NCI-H146 treated with DMSO at 0.1 percent for 48 hours (cell line): ENCODE results near the gene NELFB.
"Not testable (repeated sequence)": the region's sequence is repeated elsewhere in the genome, so short reads cannot be mapped to it uniquely, and the experiment has no call there.

ENCODE experiments used
- DNase-seq: peaks from one replicate; lab custom pipeline; 2025; ENCODE audit not compliant: unreplicated experiment; lab: John Stamatoyannopoulos, UW

The NELFB gene

GRCh38 chr9:137234758-137235423 lies 20.2 kb upstream of the NELFB start:
- no peak for DNase-seq

DNA sequence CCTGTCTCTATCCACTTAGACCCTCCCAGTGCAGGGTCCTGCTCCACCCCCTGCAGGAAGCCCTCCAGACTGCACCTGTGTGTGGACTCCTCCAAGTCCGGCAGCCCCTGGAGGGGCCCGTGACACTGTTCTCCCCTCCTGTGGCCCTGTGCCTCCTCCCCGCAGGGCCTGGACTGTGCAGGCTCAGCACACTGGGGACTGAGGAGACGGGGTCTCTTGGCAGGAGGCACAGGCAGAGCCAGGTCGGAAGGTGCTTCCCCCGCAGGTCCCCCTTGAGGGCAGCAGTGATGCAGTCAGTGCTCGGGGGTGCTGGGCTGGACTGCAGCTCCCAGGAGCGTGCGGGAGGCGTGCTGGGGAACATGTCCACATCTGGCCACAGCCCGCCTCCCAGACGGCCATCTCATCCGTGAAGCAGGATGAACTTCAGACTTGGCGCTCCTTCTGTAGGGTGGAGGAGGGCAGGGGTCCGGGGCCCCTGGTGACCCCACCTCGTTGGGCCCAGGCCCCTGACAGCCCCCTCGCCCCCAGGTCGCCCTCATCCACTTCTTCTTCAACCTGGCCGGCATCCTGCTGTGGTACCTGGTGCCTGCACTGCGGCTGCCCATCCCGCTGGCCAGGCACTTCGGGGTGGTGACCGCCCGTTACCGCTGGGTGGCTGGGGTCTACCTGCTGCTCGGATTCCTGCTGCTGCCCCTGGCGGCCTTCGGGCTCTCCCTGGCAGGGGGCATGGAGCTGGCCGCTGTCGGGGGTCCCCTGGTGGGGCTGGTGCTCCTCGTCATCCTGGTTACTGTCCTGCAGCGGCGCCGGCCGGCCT lies 19.5 kb upstream of the NELFB start:
- DNase-seq = no peak

DNA sequence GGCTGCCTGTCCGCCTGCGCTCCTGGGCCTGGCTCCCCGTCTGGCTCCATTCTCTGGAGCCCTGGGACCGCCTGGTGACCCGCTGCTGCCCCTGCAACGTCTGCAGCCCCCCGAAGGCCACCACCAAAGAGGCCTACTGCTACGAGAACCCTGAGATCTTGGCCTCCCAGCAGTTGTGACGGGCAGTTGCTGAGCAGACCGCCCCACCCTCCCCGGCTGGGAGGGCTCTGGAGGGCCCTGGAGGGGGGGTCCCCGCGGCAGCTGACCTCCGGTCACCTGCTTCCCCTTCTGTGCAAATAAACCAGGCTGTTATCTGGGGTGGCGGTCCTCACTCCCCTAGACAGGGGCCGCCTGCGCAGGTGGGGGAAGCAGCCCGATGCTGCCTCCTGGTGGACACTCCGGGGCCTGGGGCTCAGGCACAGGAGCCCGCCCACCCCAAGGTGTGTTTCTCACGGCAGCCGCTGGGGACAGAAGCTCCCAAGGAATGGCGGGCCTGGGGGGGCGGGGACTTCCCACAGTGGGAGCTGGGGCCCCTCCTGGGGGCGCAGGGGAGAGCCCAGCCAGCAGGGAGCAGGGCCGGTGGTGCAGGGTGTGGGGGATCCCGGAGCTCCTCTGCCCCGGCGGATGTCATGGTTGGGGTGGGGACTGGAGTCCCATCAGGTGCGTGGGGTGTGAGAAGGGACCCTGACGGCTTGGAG lies 18.7 kb upstream of the NELFB start:
- DNase-seq = peak; percentile 57

GRCh38 chr9:137236936-137237421 lies 18.1 kb upstream of the NELFB start:
- no peak for DNase-seq

DNA sequence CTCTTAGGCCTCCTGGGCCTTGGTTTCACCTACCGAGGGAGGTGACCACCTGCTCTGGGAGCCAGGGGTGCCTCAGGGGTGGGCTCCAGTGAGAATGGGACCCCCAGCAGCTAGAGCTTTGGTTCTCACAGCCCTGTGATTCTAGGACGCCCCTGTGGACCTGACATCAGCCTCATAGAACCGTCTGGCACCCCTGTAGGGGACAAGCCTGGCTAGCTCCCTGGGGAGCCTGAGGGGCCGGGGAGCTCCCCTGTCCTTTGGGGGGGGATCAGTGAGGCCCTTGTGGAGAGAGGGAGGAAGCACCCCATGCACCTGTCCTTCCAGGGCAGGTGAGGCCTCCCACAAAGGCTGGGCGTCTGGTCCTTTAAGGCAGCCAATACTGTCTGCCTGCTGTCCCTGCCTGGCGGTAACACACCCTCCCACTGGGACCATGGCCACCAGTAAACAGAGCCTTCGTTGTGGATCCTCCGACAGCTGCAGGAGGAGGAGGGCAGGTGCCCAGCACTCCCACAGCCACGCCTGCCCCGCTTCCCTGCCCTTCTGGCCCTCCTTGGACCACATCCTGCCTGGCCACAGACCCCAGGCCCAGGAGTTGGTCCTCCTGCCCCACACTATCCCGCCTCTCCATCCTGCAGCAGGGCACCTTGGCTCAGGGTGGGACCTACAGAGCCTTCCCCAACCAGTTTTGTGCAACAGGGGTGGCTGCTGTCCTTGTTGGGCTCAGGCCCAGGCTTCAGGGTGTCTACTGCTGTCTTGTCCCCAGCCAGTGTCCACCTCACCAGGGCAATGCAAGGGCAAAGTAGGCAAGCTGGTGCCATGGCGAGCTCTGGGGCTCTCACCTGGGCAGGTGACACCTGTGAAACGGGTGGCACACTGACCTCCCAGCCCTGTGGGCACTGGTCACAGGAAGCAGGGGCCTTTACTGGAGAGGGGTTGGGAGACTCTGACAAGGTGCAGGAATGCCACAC lies 17.1 kb upstream of the NELFB start:
- DNase-seq = peak; percentile 45

- DNase-seq = not testable (repeated sequence)
These were observed 15.5 kb upstream of the NELFB start for GRCh38 chr9:137239541-137240200.

DNA sequence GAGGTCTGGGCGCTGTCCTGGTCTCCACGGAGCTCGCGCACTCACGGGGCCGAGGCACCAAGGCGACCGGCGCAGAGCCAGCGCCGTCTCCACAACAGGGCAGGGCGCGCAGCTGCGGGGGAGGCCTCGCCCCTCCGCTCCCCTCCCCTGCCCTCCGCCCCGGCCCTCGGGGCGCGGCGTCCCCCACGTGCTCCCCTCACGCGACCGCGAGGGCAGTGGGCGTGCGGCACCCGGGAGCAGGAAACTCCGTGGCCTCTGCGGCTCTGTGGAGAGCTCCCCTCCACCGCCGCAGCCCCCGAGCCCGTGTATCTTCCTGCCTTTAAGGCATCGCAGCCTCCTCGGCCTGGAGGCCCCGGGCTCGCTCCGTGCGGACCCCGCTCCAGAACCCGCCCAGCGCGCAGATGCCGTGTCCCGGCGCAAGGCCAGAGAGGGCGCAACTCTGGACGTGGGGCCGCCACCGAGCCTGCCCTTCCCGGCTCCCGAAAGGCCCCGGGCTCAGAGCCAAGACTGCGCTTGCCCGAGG lies 14.7 kb upstream of the NELFB start:
- no peak for DNase-seq

DNA sequence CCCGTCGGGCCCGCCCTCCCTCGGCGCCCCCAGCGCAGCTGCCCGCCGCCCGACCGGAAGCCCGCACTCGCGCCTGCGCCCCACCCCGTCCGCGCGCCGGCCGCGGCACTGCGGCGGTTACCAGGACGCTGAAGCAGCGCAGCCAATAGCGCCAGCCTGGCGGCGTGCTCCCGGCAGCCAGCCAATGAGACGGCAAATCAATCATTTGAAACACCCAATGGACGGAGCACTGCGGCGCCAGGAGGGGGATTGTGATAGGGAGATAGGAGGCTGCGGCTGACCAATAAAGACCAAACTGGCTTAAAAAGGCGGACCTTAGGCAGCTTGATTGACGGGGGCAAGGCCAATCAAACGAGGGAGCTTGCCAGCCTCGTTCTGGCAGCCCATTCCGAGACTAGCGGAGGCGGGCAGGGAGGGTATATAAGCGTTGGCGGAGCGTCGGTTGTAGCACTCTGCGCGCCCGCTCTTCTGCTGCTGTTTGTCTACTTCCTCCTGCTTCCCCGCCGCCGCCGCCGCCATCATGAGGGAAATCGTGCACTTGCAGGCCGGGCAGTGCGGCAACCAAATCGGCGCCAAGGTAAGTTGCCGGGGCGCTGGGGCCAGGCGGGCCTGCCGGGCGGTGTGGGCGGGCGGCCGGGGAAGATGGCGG lies 14.2 kb upstream of the NELFB start, which contains the start of gene TUBB4B:
Gene TUBB4B, plus strand, starts transcription at position 447 of the 649 bp plus-strand sequence. Its CDS starts 74 bp downstream, at position 521.
- DNase-seq = peak; percentile 97

- DNase-seq = no peak
These were observed 13.4 kb upstream of the NELFB start for GRCh38 chr9:137241490-137242268.

DNA sequence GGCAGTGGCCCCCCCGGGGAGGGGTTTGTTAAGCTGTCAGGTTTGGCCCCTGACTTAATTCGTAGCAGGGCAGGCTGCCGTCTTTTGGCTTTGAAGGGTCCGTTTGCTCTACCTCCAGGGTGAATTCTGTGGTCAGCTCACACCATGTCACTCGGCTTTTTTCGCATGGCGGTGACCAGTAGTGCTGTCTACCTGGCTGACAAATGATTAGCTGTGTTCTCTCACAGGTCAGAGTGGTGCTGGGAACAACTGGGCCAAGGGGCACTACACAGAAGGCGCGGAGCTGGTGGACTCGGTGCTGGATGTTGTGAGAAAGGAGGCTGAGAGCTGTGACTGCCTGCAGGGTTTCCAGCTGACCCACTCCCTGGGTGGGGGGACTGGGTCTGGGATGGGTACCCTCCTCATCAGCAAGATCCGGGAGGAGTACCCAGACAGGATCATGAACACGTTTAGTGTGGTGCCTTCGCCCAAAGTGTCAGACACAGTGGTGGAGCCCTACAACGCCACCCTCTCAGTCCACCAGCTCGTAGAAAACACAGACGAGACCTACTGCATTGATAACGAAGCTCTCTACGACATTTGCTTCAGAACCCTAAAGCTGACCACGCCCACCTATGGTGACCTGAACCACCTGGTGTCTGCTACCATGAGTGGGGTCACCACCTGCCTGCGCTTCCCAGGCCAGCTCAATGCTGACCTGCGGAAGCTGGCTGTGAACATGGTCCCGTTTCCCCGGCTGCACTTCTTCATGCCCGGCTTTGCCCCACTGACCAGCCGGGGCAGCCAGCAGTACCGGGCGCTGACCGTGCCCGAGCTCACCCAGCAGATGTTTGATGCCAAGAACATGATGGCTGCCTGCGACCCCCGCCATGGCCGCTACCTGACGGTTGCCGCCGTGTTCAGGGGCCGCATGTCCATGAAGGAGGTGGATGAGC lies 12.6 kb upstream of the NELFB start:
- no peak for DNase-seq

DNA sequence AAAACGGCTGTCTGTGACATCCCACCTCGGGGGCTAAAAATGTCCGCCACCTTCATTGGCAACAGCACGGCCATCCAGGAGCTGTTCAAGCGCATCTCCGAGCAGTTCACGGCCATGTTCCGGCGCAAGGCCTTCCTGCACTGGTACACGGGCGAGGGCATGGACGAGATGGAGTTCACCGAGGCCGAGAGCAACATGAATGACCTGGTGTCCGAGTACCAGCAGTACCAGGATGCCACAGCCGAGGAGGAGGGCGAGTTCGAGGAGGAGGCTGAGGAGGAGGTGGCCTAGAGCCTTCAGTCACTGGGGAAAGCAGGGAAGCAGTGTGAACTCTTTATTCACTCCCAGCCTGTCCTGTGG lies 11.9 kb upstream of the NELFB start:
- DNase-seq = not testable (repeated sequence)

DNA sequence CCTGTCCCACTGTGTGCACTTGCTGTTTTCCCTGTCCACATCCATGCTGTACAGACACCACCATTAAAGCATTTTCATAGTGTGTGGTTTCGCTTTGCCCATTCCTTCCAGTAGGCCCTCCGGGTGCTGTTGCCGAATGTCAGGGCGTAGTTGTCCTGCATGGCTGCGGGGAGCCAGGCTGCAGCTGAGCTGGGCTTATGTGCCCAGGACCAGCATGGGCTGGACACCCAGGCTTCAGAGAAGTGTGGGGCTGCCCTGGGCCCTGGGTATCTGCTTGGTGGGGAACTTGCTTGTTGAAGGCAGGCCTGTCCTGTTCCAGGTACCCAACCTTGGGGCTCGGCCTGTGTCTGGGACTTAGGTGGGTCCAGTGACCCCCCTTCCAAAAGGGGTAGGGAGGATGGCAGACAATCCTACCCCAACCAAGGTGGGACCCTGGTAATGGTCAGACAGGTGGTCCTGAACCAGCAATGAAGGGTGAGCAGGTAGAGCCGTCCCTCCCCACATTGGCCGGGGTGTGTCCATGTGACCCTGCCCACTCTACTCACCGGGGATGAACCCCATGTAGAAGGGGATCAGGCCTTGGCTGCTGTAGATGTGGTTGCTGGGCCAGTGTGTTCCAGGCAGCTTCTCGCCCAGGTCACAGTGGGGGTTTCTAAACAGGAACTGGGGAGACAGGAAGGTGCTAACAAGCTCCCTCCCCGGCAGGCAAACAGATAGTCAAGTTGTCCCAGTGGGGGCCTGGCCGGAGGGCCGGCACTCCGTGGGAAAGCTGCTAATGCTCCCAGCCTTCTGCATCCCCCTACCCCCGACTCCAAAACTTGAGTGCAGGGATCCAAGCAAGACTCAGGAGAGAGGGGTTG lies 11.3 kb upstream of the NELFB start:
- DNase-seq = no peak

DNA sequence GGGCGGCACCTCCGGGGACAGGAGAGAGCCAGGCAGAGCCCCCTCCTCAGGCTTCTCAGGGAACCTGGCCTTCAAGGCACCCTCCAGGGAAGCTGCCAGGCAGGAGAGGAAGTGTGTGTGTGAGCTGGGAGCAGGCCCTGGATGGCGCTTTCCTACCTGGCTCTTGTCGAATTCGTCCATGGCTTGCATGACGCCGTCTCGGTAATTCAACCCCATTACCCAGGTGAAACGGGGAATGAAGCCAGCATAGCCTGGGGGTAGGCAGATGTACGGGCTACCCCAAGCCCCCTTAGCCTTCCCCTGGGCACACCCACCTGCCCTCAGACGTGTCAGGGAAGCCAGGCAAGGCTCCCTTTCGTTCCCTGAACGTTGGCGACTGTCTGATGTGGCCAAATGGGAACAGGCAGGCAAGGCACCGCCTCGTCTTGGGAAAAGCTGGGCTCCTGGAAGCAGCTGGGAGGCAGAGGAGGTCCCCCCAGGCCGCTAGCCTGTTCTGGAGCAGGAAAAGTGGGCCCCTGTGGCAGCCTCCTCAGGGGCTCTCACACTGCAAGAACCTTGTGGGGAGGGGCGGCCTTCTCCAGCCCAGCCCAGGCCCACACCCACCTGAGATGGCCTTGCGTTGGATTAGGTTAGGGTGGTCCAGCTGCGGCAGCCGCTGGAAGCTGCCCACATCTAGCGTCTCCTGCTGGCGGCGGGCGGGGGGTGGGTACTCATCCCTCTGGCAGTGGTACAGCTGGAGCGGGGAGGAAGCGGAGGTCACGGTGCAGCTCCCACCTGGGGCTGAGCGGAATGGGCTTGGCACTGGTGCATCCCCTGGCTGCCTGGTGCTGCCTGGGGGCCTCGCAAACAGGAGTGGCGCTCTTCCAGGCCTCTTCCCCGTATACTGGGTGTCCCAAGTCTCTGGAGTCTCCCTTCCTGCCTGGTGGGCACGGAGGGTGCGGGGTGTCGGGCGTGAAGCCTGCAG lies 10.4 kb upstream of the NELFB start:
- DNase-seq = no peak

GRCh38 chr9:137245450-137246421 lies 9.4 kb upstream of the NELFB start:
- DNase-seq = no peak
